SU-DHL-6 (cell line): ENCODE measurements around the gene IFNG.

Source experiments
- CTCF ChIP-seq: fragments of 200-600 bp; sonication (generic); IDR thresholded peaks from one replicate; pipeline ENCODE4 v1.5.1; 2017; ENCODE audit warnings: antibody characterized with exemption, mild to moderate bottlenecking, low read length, moderate library complexity; ENCODE audit not compliant: insufficient read depth, poor library complexity, severe bottlenecking
- EZH2phosphoT487 ChIP-seq: fragments of 200-600 bp; sonication (generic), shearing (Covaris generic); conservative IDR thresholded peaks from 2 replicates; pipeline ENCODE4 v1.6.1; 2018; ENCODE audit warnings: mild to moderate bottlenecking, antibody characterized with exemption, low read length, moderate library complexity, mixed read lengths

GRCh38 chr12:68119250-68119649 lies 40.3 kb downstream of the IFNG start:
- TF ChIP-seq CTCF (no peak), EZH2phosphoT487 (no peak)
